Endothelial cell of umbilical vein (primary cell): ENCODE data around the gene MRPL58. TPM values are rescaled to one million over a fixed set of nuclear protein-coding genes. Genes with fewer than 3 reads are reported as not detected.

Source experiments
- BruUV-seq: library from RNA; stranded (reverse); fragments of 400-500 nt; replicated peaks from 2 replicates; lab custom pipeline; 2021; lab: Mats Ljungman, UMichigan
- CTCF ChIA-PET: fragments of 300-600, 350-600 bp; sonication (Branson Sonifier 250); formaldehyde crosslinking; loops from one replicate; lab custom pipeline; 2021; ENCODE audit warnings: antibody characterized with exemption, inconsistent platforms; lab: Charles Lee
- POLR2A ChIA-PET: fragments of 300-600, 350-600 bp; sonication (Branson Sonifier 250); formaldehyde crosslinking; loops from one replicate; lab custom pipeline; 2021; ENCODE audit warnings: antibody characterized with exemption, inconsistent platforms; lab: Charles Lee
- DNase-seq: peaks from one replicate; pipeline ENCODE4 v3.0.0-alpha.2; 2011; ENCODE audit warnings: low read depth, low spot score
- FAIRE-seq: peaks from 2 replicates; lab custom pipeline; 2011; peaks lifted over from hg19 to GRCh38; lab: Jason Lieb, UNC
- H2AFZ ChIP-seq: 2 replicates; pipeline ENCODE4 v1.6.0; 2012; ENCODE audit warnings: low read depth, low read length, control low read depth, inconsistent platforms
- H3K27ac ChIP-seq: 2 replicates; pipeline ENCODE4 v1.5.1; 2011; ENCODE audit warnings: low read depth, mild to moderate bottlenecking, control low read depth, low read length, moderate library complexity; ENCODE audit not compliant: insufficient read depth
- H3K27me3 ChIP-seq, 2 experiments: 2 replicates each; pipeline versions ENCODE4 v1.6.0 to v1.6.1; 2011; ENCODE audit warnings: low read length in 2 of 2, mixed read lengths in 1 of 2; ENCODE audit not compliant: control insufficient read depth in 2 of 2, insufficient read depth in 2 of 2
- H3K36me3 ChIP-seq, 2 experiments: 2 replicates in 1 of 2; 3 replicates in 1 of 2; pipeline ENCODE4 v1.5.1; 2011; ENCODE audit warnings: low read length in 2 of 2, mild to moderate bottlenecking in 1 of 2, moderate library complexity in 1 of 2; ENCODE audit not compliant: control insufficient read depth in 2 of 2, insufficient read depth in 2 of 2; ENCODE audit errors: extremely low read depth in 1 of 2
- H3K4me1 ChIP-seq: 3 replicates; pipeline ENCODE4 v1.5.1; 2011; ENCODE audit warnings: mild to moderate bottlenecking, low read length; ENCODE audit not compliant: control insufficient read depth, insufficient read depth; ENCODE audit errors: extremely low read depth
- H3K4me2 ChIP-seq: 2 replicates; pipeline ENCODE4 v1.6.1; 2011; ENCODE audit warnings: low read length, control low read depth, mixed read lengths; ENCODE audit not compliant: insufficient read depth
- H3K4me3 ChIP-seq, 3 experiments: fragments of 200-600 bp in 1 of 3; sonication (generic), shearing (Covaris generic) in 1 of 3; replicated peaks in 1 of 3; 2 replicates each; pipeline ENCODE4 v1.5.1; 2011 to 2016; ENCODE audit warnings: control low read depth in 3 of 3, low read length in 3 of 3, mild to moderate bottlenecking in 2 of 3, inconsistent platforms in 1 of 3, low read depth in 1 of 3, moderate library complexity in 1 of 3; ENCODE audit not compliant: insufficient read depth in 1 of 3
- H3K79me2 ChIP-seq: 2 replicates; pipeline ENCODE4 v1.6.0; 2012; ENCODE audit warnings: low read length, inconsistent platforms; ENCODE audit not compliant: control insufficient read depth, insufficient read depth
- H3K9ac ChIP-seq: replicated peaks from 2 replicates; pipeline ENCODE3; 2011; ENCODE audit warnings: low read length, control low read depth; ENCODE audit not compliant: insufficient read depth; ENCODE audit errors: extremely low read depth
- H3K9me1 ChIP-seq: replicated peaks from 3 replicates; pipeline ENCODE4 v1.6.0; 2011; ENCODE audit warnings: mild to moderate bottlenecking, low read length; ENCODE audit not compliant: control insufficient read depth, insufficient read depth; ENCODE audit errors: extremely low read depth
- H3K9me3 ChIP-seq: replicated peaks from 2 replicates; pipeline ENCODE4 v1.5.1; 2012; ENCODE audit warnings: low read length, inconsistent platforms; ENCODE audit not compliant: control insufficient read depth, insufficient read depth
- H4K20me1 ChIP-seq: replicated peaks from 2 replicates; pipeline ENCODE3; 2011; ENCODE audit warnings: mild to moderate bottlenecking, low read length; ENCODE audit not compliant: control insufficient read depth, insufficient read depth; ENCODE audit errors: extremely low read depth
- EZH2 ChIP-seq: IDR thresholded peaks from 2 replicates; pipeline ENCODE4 v1.6.1; 2012; ENCODE audit warnings: borderline replicate concordance, low read depth, mild to moderate bottlenecking, moderate library complexity, low read length, inconsistent platforms; ENCODE audit not compliant: severe bottlenecking
- FOS ChIP-seq: IDR thresholded peaks from 2 replicates; pipeline ENCODE4 v1.6.1; 2011; ENCODE audit warnings: mild to moderate bottlenecking, low read length, moderate library complexity, borderline replicate concordance; ENCODE audit not compliant: insufficient read depth
- GATA2 ChIP-seq: IDR thresholded peaks from 2 replicates; pipeline ENCODE4 v1.7.0; 2011; ENCODE audit warnings: low read depth, mild to moderate bottlenecking, moderate library complexity, mixed read lengths, low read length; ENCODE audit not compliant: insufficient read length, insufficient read depth
- JUN ChIP-seq: IDR thresholded peaks from 2 replicates; pipeline ENCODE4 v1.6.1; 2011; ENCODE audit warnings: borderline replicate concordance, low read depth; ENCODE audit not compliant: insufficient read length, insufficient read depth
- MYC ChIP-seq: IDR thresholded peaks from one replicate; pipeline ENCODE4 v1.6.1; 2011; ENCODE audit warnings: mild to moderate bottlenecking, low read depth, low read length
- POLR2A ChIP-seq: IDR thresholded peaks from 2 replicates; pipeline ENCODE4 v1.6.1; 2012; ENCODE audit warnings: low read depth, mild to moderate bottlenecking, control low read depth, low read length
- POLR2AphosphoS5 ChIP-seq: IDR thresholded peaks from 2 replicates; pipeline ENCODE4 v1.6.1; 2012; ENCODE audit warnings: low read depth, mild to moderate bottlenecking, control low read depth, low read length, moderate library complexity; ENCODE audit not compliant: insufficient read depth
- dilution Hi-C: fragments of 300-500 bp; cut with MboI; formaldehyde crosslinking; loops from one replicate; pipeline ENCODE4 v1.15.0; 2019; ENCODE audit warnings: low sequenced_read_pairs; ENCODE audit not compliant: extremely low pct_ligation_motif_present
- intact Hi-C: fragments of 100-400 bp; cut with micrococcal nuclease; formaldehyde crosslinking; loops from one replicate; pipeline ENCODE4 v1.10.0; 2022
- polyA plus RNA-seq, 4 experiments: library from polyadenylated mRNA; depleted of rRNA in 3 of 4; stranded (reverse) in 3 of 4; unstranded in 1 of 4; fragments of >200 nt; gene quantifications; 2 replicates each; pipeline versions ENCODE4 v1.2.1 to v1.2.3, GENCODE V29; 2011 to 2012; ENCODE audit warnings: missing spikeins in 1 of 4
- total RNA-seq: library from RNA; stranded (reverse); gene quantifications from 2 replicates; pipeline ENCODE4 v1.2.3, GENCODE V29; 2021
- TF ChIP-seq, protein P1 (sequence below), 2 donors: IDR thresholded peaks; 1 replicate in 1 of 2; 2 replicates in 1 of 2; pipeline ENCODE4 v1.5.1; 2011; ENCODE audit warnings: low read length in 2 of 2, mild to moderate bottlenecking in 2 of 2, moderate library complexity in 2 of 2, control low read depth in 1 of 2, inconsistent platforms in 1 of 2, low read depth in 1 of 2; ENCODE audit not compliant: insufficient read depth in 1 of 2; ENCODE audit errors: extremely low read depth in 1 of 2
- TF ChIP-seq, protein P2 (sequence below): IDR thresholded peaks from 2 replicates; pipeline ENCODE4 v1.6.1; 2011; ENCODE audit not compliant: insufficient read depth, insufficient read length

The MRPL58 gene
- total and polyA plus RNA-seq, 2 donors (not counting 3 experiments of a cell fraction or from before 2014, with no cell fraction given): 38.0 to 43.7 TPM

DNA sequence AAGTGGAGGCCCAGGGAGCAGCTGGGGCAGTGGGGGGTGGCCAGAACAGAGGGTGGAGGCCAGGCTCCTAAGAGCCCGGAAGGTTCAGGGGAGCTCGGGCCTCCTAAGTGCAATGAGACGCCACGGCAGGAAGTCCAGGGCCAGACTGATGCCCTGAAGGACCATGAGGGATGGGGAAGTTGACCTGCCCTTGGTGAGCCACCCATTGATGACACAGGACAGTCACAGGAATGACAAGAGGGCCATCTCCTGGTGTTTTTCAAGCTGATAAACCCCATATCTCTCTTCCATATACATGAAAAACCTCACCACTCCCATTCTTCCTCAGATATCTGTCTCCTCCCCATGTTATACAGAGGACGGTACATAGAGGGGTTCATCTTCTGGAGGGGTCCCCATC, 5.8 kb upstream of the MRPL58 start:
- intact Hi-C loops (no loop called here), dilution Hi-C loops (no loop called here)
- DNase-seq (no peak), FAIRE-seq (no peak)
- Histone ChIP-seq H3K79me2 (no peaks in the 10 kb centered on the region), H3K4me3 (no peak overlapping the region), H4K20me1 (no peaks in the 10 kb centered on the region), H3K27me3 (no peaks in the 10 kb centered on the region), H3K4me2 (no peak overlapping the region), H3K27ac (no peak overlapping the region), H3K4me1 (peaks cover 2% of the 10 kb centered on the region), H3K9me1 (no peaks in the 10 kb centered on the region), H3K9me3 (no peaks in the 10 kb centered on the region), H2AFZ (no peak overlapping the region), H3K36me3 (peaks cover 0 to 31% of the 10 kb centered on the region in 2 experiments), H3K9ac (no peak overlapping the region)
- ChIA-PET POLR2A (no interaction called here), CTCF (interaction anchor here (0.8 to 2.0 kb wide), 3 partner anchors 11 to 49 kb away, joined by 3 to 10 read pairs (median 4); no protein-coding TSS in a partner anchor)
- no TSS peak for BruUV-seq
- no peak for TF ChIP-seq POLR2A
- no peak for TF ChIP-seq JUN
- TF ChIP-seq GATA2: no peak
- no peak for TF ChIP-seq EZH2
- TF ChIP-seq, protein P1, sequence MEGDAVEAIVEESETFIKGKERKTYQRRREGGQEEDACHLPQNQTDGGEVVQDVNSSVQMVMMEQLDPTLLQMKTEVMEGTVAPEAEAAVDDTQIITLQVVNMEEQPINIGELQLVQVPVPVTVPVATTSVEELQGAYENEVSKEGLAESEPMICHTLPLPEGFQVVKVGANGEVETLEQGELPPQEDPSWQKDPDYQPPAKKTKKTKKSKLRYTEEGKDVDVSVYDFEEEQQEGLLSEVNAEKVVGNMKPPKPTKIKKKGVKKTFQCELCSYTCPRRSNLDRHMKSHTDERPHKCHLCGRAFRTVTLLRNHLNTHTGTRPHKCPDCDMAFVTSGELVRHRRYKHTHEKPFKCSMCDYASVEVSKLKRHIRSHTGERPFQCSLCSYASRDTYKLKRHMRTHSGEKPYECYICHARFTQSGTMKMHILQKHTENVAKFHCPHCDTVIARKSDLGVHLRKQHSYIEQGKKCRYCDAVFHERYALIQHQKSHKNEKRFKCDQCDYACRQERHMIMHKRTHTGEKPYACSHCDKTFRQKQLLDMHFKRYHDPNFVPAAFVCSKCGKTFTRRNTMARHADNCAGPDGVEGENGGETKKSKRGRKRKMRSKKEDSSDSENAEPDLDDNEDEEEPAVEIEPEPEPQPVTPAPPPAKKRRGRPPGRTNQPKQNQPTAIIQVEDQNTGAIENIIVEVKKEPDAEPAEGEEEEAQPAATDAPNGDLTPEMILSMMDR (IDR thresholded peaks at IDR 0.05; ENCODE audit: extremely low read depth in 1 of 2, insufficient read depth in 1 of 2, low read depth in 1 of 2, low read length in 2 of 2): no peak
- TF ChIP-seq, protein P2, sequence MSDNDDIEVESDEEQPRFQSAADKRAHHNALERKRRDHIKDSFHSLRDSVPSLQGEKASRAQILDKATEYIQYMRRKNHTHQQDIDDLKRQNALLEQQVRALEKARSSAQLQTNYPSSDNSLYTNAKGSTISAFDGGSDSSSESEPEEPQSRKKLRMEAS: no peak
- TF ChIP-seq POLR2AphosphoS5: no peak
- no peak for TF ChIP-seq FOS
- TF ChIP-seq MYC: no peak
